GM19328 (cell line): Measurements from ENCODE around the gene CLEC10A.
"Not testable (repeated sequence)": the region's sequence is repeated elsewhere in the genome, so short reads cannot be mapped to it uniquely, and the experiment has no call there.

Experiments used
- ATAC-seq: cut with Tn5 transposase; IDR thresholded peaks from one replicate; pipeline ENCODE4 v1.9.1; 2021; ENCODE audit warnings: mild to moderate bottlenecking, moderate library complexity; ENCODE audit not compliant: unreplicated experiment

The CLEC10A gene

GRCh38 chr17:7109461-7110322 lies 29.6 kb upstream of the CLEC10A start:
- ATAC-seq = no peak

GRCh38 chr17:7108981-7109380 lies 28.9 kb upstream of the CLEC10A start:
- ATAC-seq = no peak

DNA sequence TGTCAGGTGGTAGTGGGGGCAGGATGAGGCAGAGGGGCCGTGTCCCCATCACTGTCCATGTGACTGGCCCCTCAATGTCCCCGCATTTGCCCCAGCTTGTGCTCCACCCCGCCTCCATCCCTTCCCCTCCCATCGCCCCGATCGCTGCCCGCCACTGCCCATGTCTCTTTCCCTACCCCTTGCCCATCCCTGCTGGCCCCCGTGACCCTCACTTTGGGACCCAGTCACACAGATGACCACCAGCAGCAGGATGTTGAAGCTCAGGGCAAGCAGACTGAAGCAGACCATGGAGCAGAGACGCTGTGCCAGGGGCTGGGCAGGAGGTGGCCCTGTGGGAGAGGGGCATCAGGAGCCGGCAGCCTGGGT lies 28.5 kb upstream of the CLEC10A start:
- no peak for ATAC-seq

- ATAC-seq = no peak
Measured at GRCh38 chr17:7107795-7108559, 27.9 kb upstream of the CLEC10A start.

DNA sequence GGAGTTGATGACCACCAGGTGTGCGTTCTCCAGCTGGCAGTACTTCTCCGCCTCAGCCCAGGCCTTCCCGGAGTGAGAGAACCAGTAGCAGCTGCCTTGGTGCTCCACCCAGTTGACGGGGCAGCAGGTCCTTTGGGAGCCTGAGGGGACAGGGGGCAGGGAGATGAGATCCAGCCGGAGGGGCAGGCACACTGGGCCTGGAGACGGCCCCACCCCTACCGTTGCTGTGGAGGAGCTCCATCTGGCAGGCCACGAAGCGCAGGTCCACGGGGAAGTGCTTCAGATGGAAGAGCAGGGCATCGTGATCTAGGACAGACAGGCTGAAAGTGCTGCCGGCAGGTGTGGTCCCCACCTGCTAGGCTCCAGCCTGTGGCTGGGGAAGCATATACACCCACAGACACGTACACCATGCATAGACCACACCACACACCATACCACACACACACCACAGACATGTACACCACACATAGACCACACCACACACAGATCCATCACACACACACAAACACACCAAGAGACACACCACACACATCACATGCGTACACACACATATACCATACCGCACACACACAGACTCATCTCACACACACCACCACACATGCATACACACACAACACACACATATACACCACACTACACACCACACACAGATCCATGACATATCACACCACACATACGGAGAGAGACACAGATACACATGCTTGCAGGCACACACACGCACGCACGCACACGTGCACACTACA lies 27.1 kb upstream of the CLEC10A start:
- ATAC-seq = no peak

DNA sequence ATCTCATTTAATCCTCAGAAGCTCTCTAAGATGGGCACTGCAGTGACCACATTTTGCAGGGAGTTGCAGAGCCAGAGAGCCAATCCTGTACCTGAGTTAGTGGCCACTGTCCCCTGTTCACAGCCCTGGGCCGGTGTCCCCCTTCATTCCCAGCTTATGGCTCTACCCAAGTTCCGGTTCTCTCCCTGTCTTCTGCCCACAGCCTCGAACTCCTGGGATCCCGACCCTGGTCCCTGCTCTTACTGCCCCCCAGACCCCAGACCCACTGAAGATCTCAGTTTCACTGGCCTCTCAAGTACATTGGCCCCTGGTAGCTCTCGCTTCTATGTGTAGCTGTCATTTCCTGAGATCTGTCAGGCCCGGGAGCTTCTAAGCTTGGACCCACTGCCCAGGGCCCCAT lies 22.4 kb upstream of the CLEC10A start:
- ATAC-seq = no peak

- no peak for ATAC-seq
Measured at GRCh38 chr17:7101531-7101930, 21.5 kb upstream of the CLEC10A start.

GRCh38 chr17:7100641-7101379 lies 20.8 kb upstream of the CLEC10A start:
- not testable (repeated sequence) for ATAC-seq

DNA sequence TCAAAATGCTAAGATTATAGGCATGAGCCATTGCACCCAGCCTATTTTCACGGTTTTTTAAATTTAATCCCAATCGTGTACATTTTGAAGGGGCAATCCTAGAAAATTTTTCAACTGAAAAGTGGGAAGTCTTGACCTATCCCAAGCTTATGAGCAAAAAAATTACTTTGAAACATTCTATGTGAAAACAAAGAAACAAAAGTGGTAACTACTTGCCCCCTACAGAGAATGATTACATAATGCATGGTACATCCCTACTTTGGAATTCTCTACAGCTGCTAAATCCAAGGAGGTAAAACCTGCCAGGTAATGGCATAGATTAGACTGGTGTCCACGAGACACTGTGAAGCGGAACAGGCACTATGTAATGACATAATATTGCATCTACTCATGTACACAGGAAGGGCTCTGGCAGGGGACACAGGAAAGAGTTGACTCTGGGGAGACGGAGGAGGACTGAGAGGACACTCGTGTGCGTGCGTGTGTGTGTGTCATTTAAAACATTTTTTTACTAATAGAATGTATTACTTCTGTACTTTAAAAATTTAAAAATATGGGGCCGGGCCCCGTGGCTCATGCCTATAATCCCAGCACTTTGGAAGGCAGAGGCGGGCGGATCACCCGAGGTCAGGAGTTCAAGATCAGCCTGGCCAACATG lies 18.9 kb upstream of the CLEC10A start:
- ATAC-seq = no peak

- no peak for ATAC-seq
Measured at GRCh38 chr17:7097940-7098339, 17.9 kb upstream of the CLEC10A start.

DNA sequence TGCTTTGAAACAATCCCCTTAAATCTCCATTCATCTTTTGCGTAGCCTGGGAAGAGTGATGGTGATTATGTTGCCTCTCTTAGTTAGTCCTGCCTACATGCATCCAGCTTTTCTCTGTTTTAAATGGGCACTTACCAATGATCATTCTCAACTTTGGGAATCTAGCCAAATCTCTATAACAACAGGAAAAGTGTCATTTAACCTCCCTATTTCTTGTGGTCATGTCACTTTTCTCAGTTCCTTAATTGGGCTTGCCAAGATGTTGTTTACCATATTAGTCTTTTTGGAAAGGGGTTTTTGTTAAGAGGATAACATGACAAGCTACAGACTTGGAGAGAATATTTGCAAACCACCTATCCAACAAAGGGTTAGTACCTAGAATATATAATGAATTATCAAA lies 15.6 kb upstream of the CLEC10A start:
- ATAC-seq = no peak

DNA sequence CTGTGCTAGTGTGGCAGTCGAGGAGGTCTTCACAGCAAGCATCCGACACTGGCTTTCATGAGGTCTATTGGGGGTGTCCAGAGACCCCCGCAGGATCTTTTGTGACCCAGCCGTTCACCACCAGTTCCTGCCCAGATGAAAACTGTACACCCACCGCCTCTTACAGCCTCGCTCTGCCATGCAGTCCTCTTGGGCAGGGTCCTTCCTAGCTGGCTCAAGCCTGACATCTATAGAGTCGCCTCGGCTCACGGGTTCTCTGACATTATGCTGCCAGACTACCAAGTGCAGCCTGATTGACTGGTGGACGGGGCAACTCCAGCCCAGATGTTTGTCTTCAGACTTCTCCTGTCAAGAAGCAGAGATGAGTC lies 14.6 kb upstream of the CLEC10A start:
- no peak for ATAC-seq

GRCh38 chr17:7091311-7092005 lies 11.4 kb upstream of the CLEC10A start:
- not testable (repeated sequence) for ATAC-seq

GRCh38 chr17:7089570-7089969 lies 9.5 kb upstream of the CLEC10A start:
- ATAC-seq = not testable (repeated sequence)

DNA sequence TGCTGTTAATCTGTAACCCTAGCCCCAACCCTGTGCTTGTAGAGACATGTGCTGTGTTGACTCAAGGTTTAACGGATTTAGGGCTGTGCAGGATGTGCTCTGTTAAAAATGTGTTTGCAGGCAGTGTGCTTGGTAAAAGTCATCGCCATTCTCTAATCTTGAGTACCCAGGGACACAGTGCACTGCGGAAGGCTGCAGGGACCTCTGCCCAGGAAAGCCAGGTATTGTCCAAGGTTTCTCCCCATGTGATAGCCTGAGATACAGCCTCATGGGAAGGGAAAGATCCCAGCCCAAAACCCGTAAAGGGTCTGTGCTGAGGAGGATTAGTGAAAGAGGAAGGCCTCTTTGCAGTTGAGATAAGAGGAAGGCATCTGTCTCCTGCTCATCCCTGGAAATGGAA lies 8.4 kb upstream of the CLEC10A start:
- not testable (repeated sequence) for ATAC-seq

GRCh38 chr17:7084088-7084487 lies 4.0 kb upstream of the CLEC10A start:
- ATAC-seq = no peak

GRCh38 chr17:7083592-7083991 lies 3.5 kb upstream of the CLEC10A start:
- no peak for ATAC-seq

GRCh38 chr17:7081341-7082062 lies 1.5 kb upstream of the CLEC10A start:
- ATAC-seq = no peak

DNA sequence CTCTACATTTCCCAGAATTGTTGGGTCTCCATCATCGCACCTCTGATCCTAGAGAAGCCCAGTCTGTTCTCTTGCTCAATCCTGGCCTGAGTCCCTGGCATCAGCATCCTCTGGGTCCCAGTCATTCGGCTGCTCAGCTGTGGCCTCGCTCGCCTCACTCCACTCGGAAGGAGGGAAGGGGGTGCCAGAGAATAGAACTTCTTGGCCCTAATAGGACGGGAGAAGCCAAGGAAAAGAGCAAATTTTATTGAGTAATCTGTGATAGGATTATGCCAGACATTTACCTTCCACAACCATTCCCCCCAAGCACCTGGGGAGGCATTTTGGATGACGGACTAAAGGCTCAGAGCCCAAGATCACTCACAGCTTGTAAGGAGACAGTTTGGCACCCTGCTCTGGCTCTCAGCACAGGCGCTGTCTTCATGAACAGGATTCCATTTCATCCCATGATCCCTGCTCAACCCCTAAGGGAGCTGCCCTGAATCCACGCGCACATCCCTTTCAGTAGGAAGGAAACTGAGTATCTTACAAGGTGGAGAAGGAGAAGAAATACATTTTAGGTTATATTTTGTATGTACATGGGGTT lies 498 bp upstream of the CLEC10A start:
- no peak for ATAC-seq
